AG10803 (cell line): ENCODE data around the gene PLCB4.

ENCODE experiments used
- DNase-seq: peaks from one replicate; pipeline ENCODE4 v3.0.0; 2010; ENCODE audit warnings: low read depth
- H3K4me3 ChIP-seq: 2 replicates; pipeline ENCODE4 v1.5.1; 2011; ENCODE audit warnings: mild to moderate bottlenecking, low read length, control low read depth
- CTCF ChIP-seq: conservative IDR thresholded peaks from 2 replicates; pipeline ENCODE4 v1.5.1; 2011; ENCODE audit warnings: mild to moderate bottlenecking, low read length, control low read depth, inconsistent platforms

The PLCB4 gene

GRCh38 chr20:9054176-9054575 is 14.7 kb upstream of the PLCB4 start:
- H3K4me3 ChIP-seq: no peak overlapping the region
- peak; percentile 65 for DNase-seq
- no peak for TF ChIP-seq CTCF

- no peak for TF ChIP-seq CTCF
- DNase-seq: peak; percentile 42
- H3K4me3 ChIP-seq: no peak overlapping the region
Observed at GRCh38 chr20:9059931-9060330, 9.0 kb upstream of the PLCB4 start.

- TF ChIP-seq CTCF: no peak
- H3K4me3 ChIP-seq: no peak overlapping the region
- no peak for DNase-seq
Observed at GRCh38 chr20:9061434-9061833, 7.5 kb upstream of the PLCB4 start.

- DNase-seq: no peak
- no peak for TF ChIP-seq CTCF
- no peak overlapping the region for H3K4me3 ChIP-seq
Observed at GRCh38 chr20:9062066-9062465, 6.8 kb upstream of the PLCB4 start.

GRCh38 chr20:9066191-9066590 is 2.7 kb upstream of the PLCB4 start:
- DNase-seq: no peak
- no peak for TF ChIP-seq CTCF
- no peak overlapping the region for H3K4me3 ChIP-seq

GRCh38 chr20:9068233-9068801 is 570 bp upstream of the PLCB4 start:
- DNase-seq: peak; percentile 50
- TF ChIP-seq CTCF: no peak
- peak overlapping the region; percentile 93 for H3K4me3 ChIP-seq

- TF ChIP-seq CTCF: no peak
- no peak for DNase-seq
- peak overlapping the region; percentile 93 for H3K4me3 ChIP-seq
Observed at GRCh38 chr20:9070304-9070703, 1.4 kb downstream of the PLCB4 start.
